HG02884 (cell line): ENCODE data around the gene ITGA2B.
"Not testable (repeated sequence)": the region's sequence is repeated elsewhere in the genome, so short reads cannot be mapped to it uniquely, and the experiment has no call there.

ENCODE experiments used
- ATAC-seq: cut with Tn5 transposase; IDR thresholded peaks from one replicate; pipeline ENCODE4 v1.9.1; 2021; ENCODE audit warnings: mild to moderate bottlenecking, moderate library complexity; ENCODE audit not compliant: unreplicated experiment

Gene ITGA2B

GRCh38 chr17:44352828-44353671 is 36.4 kb downstream of the ITGA2B start:
- ATAC-seq, result no peak

GRCh38 chr17:44351961-44352827 is 37.3 kb downstream of the ITGA2B start:
- no peak for ATAC-seq

- ATAC-seq, result no peak
Measured at GRCh38 chr17:44351464-44351863, 38.0 kb downstream of the ITGA2B start.

- no peak for ATAC-seq
Measured at GRCh38 chr17:44350733-44351226, 38.7 kb downstream of the ITGA2B start.

GRCh38 chr17:44349553-44350070 is 39.8 kb downstream of the ITGA2B start:
- ATAC-seq, result no peak

GRCh38 chr17:44348988-44349364 is 40.5 kb downstream of the ITGA2B start:
- ATAC-seq, result no peak

- ATAC-seq, result peak; percentile 36
Measured at GRCh38 chr17:44348234-44348987, 41.0 kb downstream of the ITGA2B start.

- not testable (repeated sequence) for ATAC-seq
Measured at GRCh38 chr17:44347206-44348055, 42.0 kb downstream of the ITGA2B start.

GRCh38 chr17:44346064-44346844 is 43.2 kb downstream of the ITGA2B start:
- ATAC-seq, result no peak

- ATAC-seq, result no peak
Measured at GRCh38 chr17:44345454-44346026, 43.9 kb downstream of the ITGA2B start.

GRCh38 chr17:44344939-44345453 is 44.5 kb downstream of the ITGA2B start, which contains the start of gene GRN:
Gene GRN (plus strand): TSS chr17:44345302. CDS start chr17:44349165, 3,863 bp downstream.
- ATAC-seq, result no peak

GRCh38 chr17:44343510-44344209 is 45.8 kb downstream of the ITGA2B start:
- ATAC-seq, result no peak

- ATAC-seq, result not testable (repeated sequence)
Measured at GRCh38 chr17:44340553-44340952, 48.9 kb downstream of the ITGA2B start.

- no peak for ATAC-seq
Measured at GRCh38 chr17:44338702-44339101, 50.7 kb downstream of the ITGA2B start.

- ATAC-seq, result no peak
Measured at GRCh38 chr17:44335968-44336367, 53.5 kb downstream of the ITGA2B start.

GRCh38 chr17:44335564-44335963 is 53.9 kb downstream of the ITGA2B start:
- ATAC-seq, result no peak

- ATAC-seq, result no peak
Measured at GRCh38 chr17:44334727-44335126, 54.7 kb downstream of the ITGA2B start.

GRCh38 chr17:44334315-44334714 is 55.1 kb downstream of the ITGA2B start:
- ATAC-seq, result no peak
